Lung (tissue), 12 donors: Measurements from ENCODE around the gene PARD3. TPM values are rescaled to one million over a fixed set of nuclear protein-coding genes. Genes with fewer than 3 reads are reported as not detected.

ENCODE experiments used
- ATAC-seq: fragments of 200-7000 bp; cut with Tn5 transposase; one replicate; pipeline ENCODE4 v1.9.1; 2020; ENCODE audit warnings: moderate number of reproducible peaks; ENCODE audit not compliant: insufficient read depth, low FRiP score
- DNase-seq, 3 donors: peaks; one replicate each; pipeline ENCODE4 v3.0.0-alpha.2; 2013 to 2017
- H3K27ac ChIP-seq, 2 donors: one replicate each; pipeline ENCODE4 v1.5.1; 2013; ENCODE audit warnings: mild to moderate bottlenecking in 2 of 2, moderate library complexity in 2 of 2, control low read depth in 1 of 2, inconsistent platforms in 1 of 2, low read depth in 1 of 2, low read length in 1 of 2
- H3K27me3 ChIP-seq, 3 donors: one replicate each; pipeline ENCODE4 v1.5.1; 2013; ENCODE audit warnings: low read length in 2 of 3; ENCODE audit not compliant: control insufficient read depth in 3 of 3, insufficient read depth in 3 of 3
- H3K36me3 ChIP-seq, 4 donors: one replicate each; pipeline ENCODE4 v1.5.1; 2013; ENCODE audit warnings: low read length in 4 of 4, mild to moderate bottlenecking in 1 of 4, moderate library complexity in 1 of 4; ENCODE audit not compliant: control insufficient read depth in 4 of 4, insufficient read depth in 4 of 4
- H3K4me1 ChIP-seq, 5 donors: one replicate each; pipeline ENCODE4 v1.5.1; 2013; ENCODE audit warnings: low read length in 5 of 5, mild to moderate bottlenecking in 2 of 5, moderate library complexity in 1 of 5; ENCODE audit not compliant: control insufficient read depth in 5 of 5, insufficient read depth in 5 of 5
- H3K4me3 ChIP-seq: one replicate; pipeline ENCODE4 v1.5.1; 2013; ENCODE audit warnings: mild to moderate bottlenecking, control low read depth, moderate library complexity
- H3K9ac ChIP-seq, 2 donors: one replicate each; pipeline ENCODE4 v1.5.1; 2013; ENCODE audit warnings: low read length in 2 of 2, control low read depth in 1 of 2; ENCODE audit not compliant: insufficient read depth in 1 of 2
- H3K9me3 ChIP-seq, 4 donors: one replicate each; pipeline ENCODE4 v1.5.1; 2013; ENCODE audit warnings: low read length in 3 of 4, mild to moderate bottlenecking in 1 of 4, moderate library complexity in 1 of 4; ENCODE audit not compliant: control insufficient read depth in 4 of 4, insufficient read depth in 3 of 4
- WGBS, 2 donors: extraction: QIAGEN DNeasy Blood & Tissue Kit; methylation state at CpG; one replicate each; pipeline ENCODE4 v1.1.7; 2013; 5-methylcytosine and 5-hydroxymethylcytosine counted together
- polyA plus RNA-seq, 2 donors: library from polyadenylated mRNA; stranded (reverse); fragments of 200-250 nt; gene quantifications; one replicate each; pipeline ENCODE4 v1.2.1, GENCODE V29; 2013
- total RNA-seq, 2 donors: library from RNA; depleted of rRNA in 1 of 2; stranded (reverse); fragments of >200 nt in 1 of 2; gene quantifications; one replicate each; pipeline ENCODE4 v1.2.1, GENCODE V29; 2014 to 2021
- TF ChIP-seq, protein P1 (sequence below): IDR thresholded peaks from 2 replicates; pipeline ENCODE4 v1.5.1; 2012; ENCODE audit warnings: mild to moderate bottlenecking; ENCODE audit errors: control extremely low read depth, extremely low read depth
- donor health status: control.
- donor health status: control.
- donor health status: Bipolar disorder and iron deficiency.
- donor health status: healthy.
- donor health status: DM: yes; HTN: yes; CAD: no.

PARD3 gene
- total and polyA plus RNA-seq, 4 donors: 10.3 to 69.2 (median 27.6) TPM

DNA sequence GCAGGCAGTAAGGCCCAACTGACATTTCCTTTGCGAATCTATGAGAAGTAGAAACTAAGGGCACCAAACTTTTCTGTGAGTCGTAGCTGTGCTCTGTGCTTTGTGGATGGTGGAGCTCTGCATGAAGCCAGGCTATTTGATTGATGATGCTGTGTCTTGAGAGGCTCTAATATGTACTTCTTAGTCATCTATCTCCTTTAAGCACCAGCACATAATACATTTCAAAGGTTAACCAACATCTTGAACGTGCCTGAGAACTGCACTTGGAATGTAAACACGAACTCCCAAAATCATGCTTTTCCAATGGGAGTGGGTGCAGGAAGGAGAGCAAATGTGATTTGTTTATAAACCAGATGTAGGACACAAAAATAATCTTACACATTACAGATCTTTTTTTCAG, 411.6 kb downstream of the PARD3 start:
- H3K9me3 ChIP-seq: no peaks in the 10 kb centered on the region
- no peak overlapping the region for H3K4me3 ChIP-seq
- DNase-seq: no peak
- peaks cover 0 to 6% (median 0%) of the 10 kb centered on the region in 4 donors for H3K36me3 ChIP-seq
- no peaks in the 10 kb centered on the region for H3K27me3 ChIP-seq
- TF ChIP-seq, protein P1, sequence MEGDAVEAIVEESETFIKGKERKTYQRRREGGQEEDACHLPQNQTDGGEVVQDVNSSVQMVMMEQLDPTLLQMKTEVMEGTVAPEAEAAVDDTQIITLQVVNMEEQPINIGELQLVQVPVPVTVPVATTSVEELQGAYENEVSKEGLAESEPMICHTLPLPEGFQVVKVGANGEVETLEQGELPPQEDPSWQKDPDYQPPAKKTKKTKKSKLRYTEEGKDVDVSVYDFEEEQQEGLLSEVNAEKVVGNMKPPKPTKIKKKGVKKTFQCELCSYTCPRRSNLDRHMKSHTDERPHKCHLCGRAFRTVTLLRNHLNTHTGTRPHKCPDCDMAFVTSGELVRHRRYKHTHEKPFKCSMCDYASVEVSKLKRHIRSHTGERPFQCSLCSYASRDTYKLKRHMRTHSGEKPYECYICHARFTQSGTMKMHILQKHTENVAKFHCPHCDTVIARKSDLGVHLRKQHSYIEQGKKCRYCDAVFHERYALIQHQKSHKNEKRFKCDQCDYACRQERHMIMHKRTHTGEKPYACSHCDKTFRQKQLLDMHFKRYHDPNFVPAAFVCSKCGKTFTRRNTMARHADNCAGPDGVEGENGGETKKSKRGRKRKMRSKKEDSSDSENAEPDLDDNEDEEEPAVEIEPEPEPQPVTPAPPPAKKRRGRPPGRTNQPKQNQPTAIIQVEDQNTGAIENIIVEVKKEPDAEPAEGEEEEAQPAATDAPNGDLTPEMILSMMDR: no peak
- no peak overlapping the region for H3K27ac ChIP-seq
- peaks cover 0 to 8% (median 4%) of the 10 kb centered on the region in 5 donors for H3K4me1 ChIP-seq
- no peak overlapping the region for H3K9ac ChIP-seq
- WGBS, 2 donors: 73 to 82% methylated on average over 4 of the region's 4 CpGs
- no peak for ATAC-seq

DNA sequence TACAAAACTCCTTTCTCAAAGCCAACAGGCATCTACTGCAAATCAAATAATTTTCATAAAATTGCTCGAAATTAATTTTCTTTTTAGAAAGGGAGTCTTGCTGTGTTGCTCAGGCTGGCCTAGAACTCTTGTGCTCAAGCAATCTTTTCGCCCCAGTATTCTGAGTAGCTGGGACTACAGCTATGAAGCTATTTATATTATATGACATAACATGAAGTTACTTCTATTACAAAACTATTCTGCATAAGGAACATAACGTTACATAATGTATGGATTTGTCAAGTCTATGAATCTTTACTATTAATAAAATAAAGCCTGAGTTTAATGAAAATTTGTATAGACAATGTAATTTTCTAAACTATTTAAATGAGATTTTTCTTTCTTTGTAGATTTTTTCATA, 415.0 kb downstream of the PARD3 start:
- Histone ChIP-seq H3K27ac (no peak overlapping the region), H3K4me3 (no peak overlapping the region), H3K4me1 (peaks cover 0 to 4% (median 0%) of the 10 kb centered on the region in 5 donors), H3K27me3 (no peaks in the 10 kb centered on the region), H3K36me3 (peaks cover 0 to 6% (median 0%) of the 10 kb centered on the region in 4 donors), H3K9me3 (no peaks in the 10 kb centered on the region), H3K9ac (no peak overlapping the region)
- ATAC-seq (no peak), DNase-seq (no peak)
- WGBS, 2 donors: 75 to 87% methylated on average over 3 of the region's 3 CpGs
- TF ChIP-seq, protein P1: no peak

DNA sequence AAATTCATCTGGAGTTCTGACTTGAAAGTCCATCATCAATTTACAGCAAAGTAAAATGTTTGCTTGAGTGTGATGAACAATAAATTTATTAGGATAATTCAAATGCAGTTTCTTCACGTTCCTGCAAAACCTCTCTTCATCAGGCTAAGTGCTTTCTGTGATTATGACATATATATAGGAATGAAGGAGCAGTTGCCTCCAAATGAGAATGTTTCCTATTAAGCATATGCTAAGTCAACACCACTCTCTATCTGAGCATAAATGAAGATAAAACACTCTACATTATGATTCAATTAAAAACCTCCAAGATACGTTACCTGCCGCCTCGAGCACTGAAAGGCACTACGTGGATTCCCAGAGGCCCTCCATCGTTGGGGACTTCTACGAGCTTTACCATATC, 416.1 kb downstream of the PARD3 start:
- WGBS, 2 donors: 76 to 77% methylated on average over 7 of the region's 7 CpGs
- Histone ChIP-seq H3K36me3 (peaks cover 0 to 6% (median 0%) of the 10 kb centered on the region in 4 donors), H3K27ac (no peak overlapping the region), H3K4me1 (peaks cover 0 to 4% (median 0%) of the 10 kb centered on the region in 5 donors), H3K9me3 (no peaks in the 10 kb centered on the region), H3K4me3 (no peak overlapping the region), H3K27me3 (no peaks in the 10 kb centered on the region), H3K9ac (no peak overlapping the region)
- ATAC-seq (no peak), DNase-seq (no peak)
- TF ChIP-seq, protein P1: no peak

DNA sequence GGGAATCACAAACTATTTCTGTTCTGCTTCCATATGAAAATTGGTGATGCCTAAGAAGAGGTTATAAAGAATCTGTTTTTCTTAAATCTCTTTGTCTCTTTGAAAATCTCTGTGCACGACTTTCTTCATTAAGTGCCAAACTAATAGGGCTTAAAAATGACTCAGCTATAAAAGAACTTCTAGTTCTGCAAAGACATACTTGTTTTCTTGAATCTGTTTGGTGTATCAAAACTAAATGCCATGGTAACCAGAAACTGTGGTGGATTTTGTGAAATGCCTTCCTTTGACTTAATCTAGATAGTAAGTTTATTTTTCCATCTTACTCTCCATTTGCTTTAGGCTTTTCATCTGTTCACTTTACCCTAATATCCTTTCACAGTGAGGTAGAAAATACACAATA, 417.8 kb downstream of the PARD3 start:
- Histone ChIP-seq H3K4me1 (peaks cover 0 to 4% (median 0%) of the 10 kb centered on the region in 5 donors), H3K4me3 (no peak overlapping the region), H3K9me3 (no peaks in the 10 kb centered on the region), H3K27ac (no peak overlapping the region), H3K36me3 (peaks cover 0 to 6% (median 0%) of the 10 kb centered on the region in 4 donors), H3K9ac (no peak overlapping the region), H3K27me3 (no peaks in the 10 kb centered on the region)
- TF ChIP-seq, protein P1: no peak
- 43 to 51% methylated on average over 1 of the region's 1 CpG for WGBS, 2 donors
- DNase-seq (peak in 2 of 3 donors; percentile 35 to 47), ATAC-seq (no peak)
